HG02938 (cell line): ENCODE data around the gene PAK1.
"Not testable (repeated sequence)": the region's sequence is repeated elsewhere in the genome, so short reads cannot be mapped to it uniquely, and the experiment has no call there.

Experiments used
- ATAC-seq: cut with Tn5 transposase; IDR thresholded peaks from one replicate; pipeline ENCODE4 v1.9.1; 2021; ENCODE audit warnings: mild to moderate bottlenecking, moderate library complexity; ENCODE audit not compliant: unreplicated experiment

PAK1 gene

DNA sequence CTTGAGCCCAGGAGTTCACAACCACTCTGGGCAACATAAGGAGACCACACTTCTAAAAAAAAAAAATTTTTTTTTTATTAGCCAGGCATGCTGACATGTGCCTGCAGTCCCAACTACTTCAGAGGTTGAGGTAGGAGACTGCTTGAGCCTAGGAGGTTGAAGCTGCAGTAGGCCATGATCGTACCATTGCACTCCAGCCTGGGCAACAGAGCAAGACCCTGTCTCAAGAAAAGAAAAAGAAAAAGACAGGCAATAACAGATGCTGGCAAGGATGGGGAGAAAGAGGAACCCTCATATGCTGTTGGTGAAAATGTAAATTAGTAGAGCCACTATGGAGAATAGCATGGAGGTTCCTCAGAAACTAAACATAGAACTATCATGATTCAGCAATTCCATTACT is 64.8 kb downstream of the PAK1 start:
- ATAC-seq, result no peak

DNA sequence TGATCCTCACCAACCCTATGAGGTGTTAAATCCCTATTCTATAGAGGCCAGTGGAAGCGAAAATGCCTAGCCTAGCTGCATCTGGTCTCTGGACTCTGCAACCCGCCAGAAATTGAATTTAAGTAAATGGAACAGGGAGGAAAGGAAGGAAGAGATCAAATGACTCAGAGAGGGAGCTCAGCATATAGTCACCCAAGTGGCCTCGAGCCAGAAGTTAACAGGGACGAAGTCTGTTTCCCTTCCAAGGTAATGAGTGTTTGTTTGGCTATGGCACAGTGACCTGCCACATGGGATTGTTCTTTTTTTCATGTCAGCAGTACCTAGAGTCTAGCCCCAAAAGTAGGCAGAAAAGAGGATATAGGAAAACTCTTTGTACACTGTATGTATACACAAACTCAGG is 66.3 kb downstream of the PAK1 start:
- no peak for ATAC-seq

DNA sequence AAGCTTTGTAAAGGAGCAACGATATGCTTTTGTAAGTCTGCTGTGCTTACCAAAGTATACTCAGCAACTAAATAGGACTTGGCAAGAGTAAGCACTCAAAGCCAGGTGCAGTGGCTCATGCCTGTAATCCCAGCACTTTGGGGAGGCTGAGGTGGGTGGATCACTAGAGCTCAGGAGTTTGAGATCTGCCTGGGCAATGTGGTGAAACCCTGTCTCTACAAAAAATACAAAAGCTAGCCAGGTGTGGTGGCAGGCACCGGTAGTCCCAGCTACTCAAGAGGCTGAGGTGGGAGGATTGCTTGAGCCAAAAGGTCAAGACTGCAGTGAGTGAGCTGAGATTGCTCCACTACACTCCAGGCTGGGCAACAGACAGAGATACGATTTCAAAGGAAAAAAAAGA is 67.5 kb downstream of the PAK1 start:
- no peak for ATAC-seq

DNA sequence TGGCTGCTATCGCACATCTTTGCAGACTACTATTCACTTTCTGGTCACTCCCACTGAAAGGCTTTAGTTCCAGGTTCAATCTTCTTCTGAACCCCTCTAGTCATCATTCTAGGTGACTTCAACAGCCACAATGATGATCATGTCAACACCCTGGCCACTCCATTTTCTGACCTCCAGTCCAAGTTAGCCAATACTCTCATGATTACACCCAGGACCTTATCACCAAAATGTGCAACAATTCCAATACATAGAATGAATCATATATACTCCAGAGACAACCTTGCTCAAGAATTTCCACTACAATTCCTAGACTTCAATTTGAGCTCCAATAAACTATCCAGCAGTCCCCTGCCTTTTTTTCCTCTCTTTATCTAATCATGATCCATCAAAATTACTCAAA is 70.7 kb downstream of the PAK1 start:
- ATAC-seq, result no peak

DNA sequence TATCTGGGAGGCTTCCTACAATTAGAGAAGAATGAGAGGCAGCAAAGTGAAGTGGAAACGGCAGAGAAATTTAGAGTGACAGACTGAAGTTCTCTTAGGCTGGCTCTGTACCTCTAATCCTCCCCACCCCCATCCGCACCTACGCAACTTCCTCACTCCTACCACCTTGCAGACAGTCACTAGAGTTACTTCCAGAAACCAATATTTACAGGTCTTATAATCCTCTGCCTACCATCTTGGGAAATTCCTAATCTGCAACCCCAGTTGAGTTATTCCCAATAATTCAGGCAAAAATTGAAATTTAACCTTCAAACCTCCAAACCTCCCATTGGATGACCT is 71.7 kb downstream of the PAK1 start:
- ATAC-seq, result no peak

DNA sequence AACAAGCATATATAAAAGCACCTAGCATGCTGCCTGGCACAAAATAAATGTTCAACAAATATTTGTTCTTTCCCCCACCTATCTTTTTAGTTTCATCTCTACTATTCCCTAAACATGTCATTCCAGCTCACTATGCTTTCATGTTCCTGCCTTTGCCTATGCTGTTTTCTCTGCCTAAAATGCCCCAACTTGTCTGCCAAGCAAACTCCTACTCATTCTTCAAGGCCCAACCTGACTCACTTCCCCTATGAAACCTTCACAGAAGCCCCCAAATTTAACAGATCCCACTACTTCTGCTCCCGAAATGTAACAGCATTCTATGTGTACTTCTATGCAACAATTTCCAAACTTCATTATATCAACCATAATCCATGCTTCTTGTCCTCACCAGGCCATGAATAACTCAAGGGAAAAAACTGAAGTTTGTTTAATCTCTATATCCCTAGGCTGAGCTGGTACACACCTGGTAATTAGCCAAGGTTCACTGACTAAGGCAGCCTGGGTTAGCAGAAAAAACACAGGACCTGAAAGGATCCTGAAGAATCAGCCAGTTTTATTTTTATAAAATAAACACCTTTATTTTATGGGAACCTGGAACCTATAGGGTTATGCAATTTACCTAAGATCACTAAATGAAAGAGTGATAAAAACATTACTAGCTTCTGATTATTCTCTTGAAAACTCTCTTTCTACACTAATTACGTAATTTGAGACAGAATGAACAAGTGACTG is 72.2 kb downstream of the PAK1 start:
- no peak for ATAC-seq

DNA sequence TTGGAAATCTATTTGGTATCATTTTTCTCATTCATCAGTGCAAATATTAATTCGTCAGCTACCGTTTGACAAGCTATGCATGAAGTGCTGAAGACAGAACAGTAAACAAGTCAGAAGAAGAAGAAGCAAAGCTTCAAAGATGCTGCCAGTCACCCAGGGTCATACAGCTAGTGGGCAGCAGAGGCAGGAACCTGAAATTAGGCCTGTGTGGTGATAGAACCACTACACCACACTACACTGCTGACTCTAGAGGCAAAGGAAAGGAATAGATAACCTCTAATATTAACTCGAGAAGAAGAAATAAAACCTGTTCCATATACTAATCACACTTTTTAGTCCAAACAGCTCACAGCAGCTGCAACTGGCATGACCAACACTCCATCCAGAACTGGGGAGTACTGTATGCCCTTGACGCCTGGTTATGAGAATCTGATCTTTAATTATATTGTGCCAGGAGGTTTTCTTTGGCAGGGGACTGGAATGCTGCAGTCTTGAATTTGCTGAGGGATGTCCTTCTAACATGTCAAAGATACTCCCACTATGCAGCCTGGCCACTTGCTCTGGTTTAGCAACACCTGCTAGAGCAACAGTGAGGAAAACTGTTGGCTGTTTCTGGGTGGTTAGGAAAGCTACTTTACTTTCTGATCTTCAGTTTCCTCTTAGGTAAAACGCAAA is 73.0 kb downstream of the PAK1 start:
- ATAC-seq, result no peak

DNA sequence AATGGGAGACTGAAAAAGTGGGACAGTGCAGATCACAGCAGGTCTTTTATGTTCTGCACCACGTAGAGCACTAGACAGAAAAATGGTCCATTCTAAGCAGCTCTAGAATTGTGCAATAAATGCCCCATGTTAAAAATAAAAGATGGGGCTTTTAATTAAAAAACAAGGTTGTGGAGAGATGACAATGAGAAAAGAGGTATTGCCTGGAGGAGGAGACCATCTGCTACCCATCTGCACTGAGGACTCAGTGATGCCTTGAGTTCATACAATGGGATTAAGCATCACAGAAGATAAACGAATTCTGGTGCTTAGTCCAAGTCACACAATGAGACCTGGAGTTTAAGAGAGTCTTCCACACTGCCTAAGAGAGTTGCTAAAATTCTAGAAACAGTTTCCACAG is 73.6 kb downstream of the PAK1 start:
- ATAC-seq, result no peak

DNA sequence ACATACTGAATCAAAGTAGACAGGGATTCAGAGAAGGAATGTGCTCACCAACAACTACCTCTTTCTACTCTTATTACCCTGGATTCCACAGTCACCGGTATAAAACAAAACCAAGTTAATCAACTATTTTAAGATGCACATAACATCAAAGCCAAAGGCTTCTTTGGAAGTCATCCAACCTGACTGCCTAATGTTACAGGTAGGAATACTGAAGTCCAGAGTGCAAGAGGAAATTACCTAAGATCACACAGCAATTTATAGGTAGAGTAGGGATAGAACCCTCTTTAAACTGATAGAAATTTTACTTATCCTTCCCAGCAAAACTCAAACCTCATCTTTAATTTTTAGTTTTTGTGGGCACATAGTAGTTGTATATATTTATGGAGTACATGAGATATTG is 76.3 kb downstream of the PAK1 start:
- no peak for ATAC-seq

DNA sequence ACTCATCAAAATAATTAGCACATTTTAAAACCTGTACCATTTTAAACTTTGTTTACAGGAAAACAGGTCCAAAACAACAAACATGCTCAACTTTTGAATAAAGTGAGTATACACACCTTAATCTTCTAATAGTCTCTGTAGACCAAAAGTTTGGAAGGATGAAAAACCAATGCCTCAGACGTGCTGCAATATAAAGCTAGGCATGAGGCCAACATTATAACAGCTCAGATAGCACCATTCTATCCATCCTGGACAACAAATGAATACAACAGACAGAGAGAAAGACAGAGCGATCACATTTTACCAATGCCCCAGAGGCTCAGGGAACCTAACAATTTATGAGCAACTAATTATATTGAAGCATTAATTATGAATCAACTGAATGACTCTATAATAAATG is 77.0 kb downstream of the PAK1 start:
- ATAC-seq, result no peak

DNA sequence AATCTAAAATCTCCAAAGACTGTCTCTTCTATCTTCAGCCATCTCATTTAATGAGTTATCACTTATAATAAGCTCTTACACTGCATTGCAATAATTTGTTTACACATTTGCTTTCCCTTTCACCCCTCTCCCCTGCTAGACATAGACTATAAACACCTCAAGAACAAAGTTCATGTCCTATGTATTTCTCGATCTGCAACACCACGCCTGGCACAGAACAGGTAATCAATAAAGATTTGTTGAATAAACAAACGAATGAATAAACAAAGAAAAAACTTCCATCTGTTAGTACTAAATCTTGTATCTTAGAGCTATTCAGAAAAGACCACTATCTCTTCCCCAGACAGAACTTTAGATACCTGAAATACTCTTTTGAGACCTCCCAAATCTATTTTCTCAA is 77.6 kb downstream of the PAK1 start:
- no peak for ATAC-seq

DNA sequence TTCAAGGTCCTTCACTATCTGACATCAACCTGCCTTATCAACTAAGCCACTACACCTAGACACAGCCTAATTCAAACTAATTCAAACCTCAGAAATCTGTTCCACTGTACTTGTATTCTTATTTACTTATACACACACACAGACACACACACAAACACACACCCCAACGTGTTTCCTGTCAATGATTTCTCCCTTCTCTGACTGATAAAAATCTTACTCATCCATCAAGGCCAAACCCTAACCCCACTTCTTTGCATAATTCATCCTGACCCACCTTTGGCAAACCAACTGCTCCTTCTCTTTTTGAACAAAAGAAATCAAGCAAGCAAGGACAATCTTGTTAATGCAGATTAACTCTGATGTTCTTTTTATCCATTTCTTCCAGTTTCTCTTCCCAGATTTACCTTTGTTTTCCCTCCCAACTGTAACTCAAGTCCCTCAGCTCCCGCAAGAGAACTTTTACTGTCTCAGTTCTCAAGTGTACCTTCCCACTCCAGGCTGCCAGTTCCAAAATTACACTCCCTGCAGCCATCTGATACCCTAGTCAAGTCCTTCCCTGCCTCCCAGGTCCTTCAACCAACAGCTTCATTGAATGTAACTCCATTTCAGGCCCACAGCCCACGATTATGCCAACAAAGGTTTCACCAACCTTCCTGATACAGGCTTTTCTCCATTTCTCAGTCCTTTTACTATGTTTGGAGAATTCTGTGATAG is 78.3 kb downstream of the PAK1 start:
- no peak for ATAC-seq

DNA sequence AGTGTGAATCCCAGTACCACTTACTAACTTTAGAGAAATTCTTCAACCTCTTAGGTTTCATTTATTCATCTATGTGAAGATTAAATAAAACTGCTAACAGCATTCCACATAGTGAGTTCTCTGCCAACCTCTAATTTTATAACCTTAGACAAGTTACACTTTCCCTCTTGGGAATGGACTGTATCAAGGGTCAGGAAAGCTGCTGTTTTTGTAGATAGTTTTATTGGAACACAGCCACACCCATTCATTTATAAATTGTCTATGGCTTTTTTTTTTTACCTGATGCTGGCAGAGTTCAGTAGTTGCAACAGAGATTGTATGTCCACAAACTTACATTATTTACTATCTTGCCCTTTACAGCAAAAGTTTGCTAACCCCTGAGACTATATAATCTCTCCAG is 81.1 kb downstream of the PAK1 start:
- ATAC-seq, result no peak

DNA sequence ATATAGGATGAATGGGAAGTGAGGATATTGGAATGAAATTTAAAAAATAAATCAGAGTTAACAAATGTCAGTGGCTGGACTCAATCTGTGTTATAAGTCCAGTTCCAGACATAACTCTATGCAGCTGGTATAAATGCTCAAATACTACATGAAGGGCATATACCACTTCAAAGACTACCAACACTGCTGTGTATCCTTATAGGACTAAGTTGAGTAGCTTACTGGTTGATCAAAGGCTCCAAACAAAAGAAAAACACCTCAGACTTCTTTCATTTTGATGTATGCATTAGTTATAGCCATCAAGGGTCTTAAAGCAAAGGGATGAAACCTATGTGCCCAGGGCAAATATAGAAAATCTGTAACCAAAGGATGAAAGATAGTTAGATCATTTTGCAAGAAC is 86.2 kb downstream of the PAK1 start:
- no peak for ATAC-seq

DNA sequence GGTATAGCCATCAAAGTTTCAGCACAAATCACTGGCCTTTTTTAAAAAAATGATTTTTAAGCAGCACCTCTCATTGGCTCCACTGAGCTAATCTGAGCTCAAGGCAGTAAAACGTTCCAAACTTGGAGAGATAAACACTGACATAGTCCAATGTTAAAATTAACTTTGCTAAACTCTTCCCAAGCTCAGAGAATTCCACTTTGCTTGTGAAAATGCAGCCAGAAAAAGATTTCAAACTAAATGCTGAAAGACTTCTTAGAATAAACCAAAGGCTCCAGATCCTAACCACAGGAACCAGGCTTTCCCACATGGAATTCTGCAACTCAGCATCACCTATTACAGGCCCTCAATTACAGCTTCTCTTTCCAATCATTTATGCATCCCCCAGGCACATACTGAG is 87.7 kb downstream of the PAK1 start:
- ATAC-seq, result no peak

DNA sequence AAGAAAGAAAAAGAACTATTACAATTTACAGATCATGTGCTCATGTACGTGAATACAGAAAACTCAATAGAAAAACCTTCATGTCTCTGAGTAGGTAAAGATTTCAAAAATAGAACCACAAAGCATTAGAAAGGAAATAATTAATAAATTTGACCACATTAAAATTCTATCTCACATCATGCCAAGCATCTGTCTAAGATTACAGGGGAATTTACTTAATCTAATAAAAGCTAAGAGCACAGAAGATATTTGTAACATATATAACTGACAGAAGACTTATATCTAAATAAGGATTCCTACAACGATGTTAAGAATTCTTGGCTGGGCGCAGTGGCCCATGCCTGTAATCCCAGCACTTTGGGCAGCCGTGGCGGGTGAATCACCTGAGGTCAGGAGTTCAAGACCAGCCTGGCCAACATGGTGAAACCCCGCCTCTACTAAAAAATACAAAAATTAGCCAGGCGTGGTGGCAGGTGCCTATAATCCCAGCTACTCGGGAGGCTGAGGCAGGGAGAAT is 88.6 kb downstream of the PAK1 start:
- not testable (repeated sequence) for ATAC-seq

DNA sequence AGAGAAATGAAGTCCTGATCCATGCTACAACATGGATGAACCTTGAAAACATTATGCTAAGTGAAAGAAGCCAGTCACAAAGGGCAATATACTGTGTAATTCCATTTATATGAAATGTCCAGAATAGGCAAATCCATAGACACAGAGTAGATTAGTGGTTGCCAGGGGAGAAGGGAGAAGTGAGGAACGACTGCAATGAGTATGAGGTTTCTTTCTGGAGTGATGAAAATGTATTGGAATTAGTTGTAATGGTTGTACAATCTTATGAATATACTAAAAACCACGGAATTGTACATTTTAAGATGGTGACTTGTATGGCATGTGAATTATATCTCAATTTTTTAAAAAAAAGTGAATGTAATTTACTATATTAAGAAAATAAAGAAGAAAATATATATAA is 89.3 kb downstream of the PAK1 start:
- ATAC-seq, result no peak

DNA sequence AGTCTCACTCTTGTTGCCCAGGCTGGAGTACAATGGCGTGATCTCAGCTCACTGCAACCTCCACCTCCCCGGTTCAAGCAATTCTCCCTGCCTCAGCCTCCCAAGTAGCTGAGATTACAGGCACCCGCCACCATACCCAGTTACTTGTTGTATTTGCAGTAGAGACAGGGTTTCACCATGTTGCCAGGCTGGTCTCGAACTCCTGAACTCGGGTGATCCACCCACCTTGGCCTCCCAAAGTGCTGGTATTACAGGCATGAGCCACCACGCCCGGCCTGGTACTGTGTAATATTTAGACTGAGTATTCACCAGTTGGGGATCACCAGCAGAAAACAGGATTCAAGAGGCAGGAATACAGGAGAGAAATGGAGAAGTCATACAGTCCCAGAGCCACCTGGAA is 90.5 kb downstream of the PAK1 start:
- ATAC-seq, result not testable (repeated sequence)

DNA sequence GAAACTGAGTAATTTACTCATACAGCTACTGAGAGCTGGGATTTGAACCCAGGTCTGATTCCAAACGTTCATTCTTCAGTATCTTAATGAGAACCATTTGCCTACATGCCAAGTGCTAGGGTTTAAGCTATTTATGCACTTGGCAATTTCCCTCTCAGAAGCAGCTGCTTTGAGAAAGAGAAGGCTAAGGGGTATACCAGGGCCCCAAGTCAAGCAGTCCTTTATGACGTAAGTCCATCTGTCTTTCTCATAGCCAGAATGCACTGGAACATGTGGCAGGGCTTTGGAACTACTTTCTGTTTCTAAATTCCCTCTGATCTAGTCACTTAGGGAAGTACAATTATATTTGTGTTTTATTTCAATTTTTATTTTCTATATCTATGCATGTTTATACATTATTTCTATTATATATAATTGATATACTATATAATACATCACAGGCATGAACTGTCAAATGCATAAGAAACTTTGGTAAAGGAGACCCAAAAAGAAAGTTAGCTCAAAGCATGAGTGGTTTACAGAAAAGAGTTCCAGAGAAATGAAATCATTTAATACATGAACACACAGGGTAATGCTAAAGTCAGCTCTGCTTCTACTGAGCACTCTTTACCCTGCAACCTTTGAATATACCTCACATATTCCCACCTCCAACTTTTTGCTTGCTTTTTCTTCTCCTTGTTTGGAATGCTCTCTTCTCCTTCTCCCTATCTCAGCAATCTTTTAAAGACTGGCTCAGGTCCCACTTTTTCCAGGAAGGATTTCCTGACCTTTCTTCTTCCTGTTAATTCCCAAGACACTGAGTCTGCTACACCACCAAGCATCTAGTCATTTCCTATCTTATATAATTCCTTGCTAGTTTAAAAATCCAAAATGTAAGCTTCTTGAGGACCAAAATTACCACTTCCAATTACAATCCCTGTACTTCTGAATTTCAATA is 91.9 kb downstream of the PAK1 start:
- no peak for ATAC-seq

DNA sequence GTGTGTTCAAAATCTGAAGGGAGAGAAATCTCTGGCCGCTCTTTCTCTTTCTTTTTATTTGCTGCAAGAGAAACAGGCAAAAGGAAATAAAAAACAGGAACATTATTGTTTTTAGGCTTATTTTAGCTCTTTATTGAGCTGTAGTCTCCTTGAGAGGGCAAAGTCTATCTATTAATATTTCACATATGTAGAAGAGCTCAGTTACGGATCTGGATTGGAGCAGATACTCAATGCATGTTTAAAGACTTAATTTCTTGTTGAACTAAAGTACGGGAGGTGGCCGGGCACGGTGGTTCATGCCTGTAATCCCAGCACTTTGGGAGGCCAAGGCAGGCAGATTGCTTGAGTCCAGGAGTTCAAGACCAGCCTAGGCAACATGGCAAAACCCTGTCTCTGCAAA is 94.0 kb downstream of the PAK1 start:
- no peak for ATAC-seq

DNA sequence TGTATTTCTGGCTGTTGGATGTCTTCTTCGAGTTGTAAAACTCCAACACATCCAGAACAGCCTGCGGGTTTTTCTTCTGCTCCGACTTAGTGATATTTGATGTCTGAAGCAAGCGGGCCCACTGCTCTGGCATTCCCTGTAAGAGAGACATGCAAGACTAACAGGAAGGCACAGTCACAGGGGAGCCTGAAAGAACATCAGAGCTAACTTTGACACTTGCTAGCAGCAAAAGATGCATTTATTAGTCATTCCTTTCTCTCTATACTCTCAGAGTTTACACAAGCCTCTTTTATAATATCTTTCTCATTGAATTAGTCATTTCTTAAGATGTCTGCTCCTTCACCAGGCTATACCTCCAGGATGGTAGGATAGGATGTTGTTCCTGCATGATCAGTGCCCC is 94.6 kb downstream of the PAK1 start:
- no peak for ATAC-seq
